ENCODE data around the gene C21orf58.

Gene C21orf58

DNA sequence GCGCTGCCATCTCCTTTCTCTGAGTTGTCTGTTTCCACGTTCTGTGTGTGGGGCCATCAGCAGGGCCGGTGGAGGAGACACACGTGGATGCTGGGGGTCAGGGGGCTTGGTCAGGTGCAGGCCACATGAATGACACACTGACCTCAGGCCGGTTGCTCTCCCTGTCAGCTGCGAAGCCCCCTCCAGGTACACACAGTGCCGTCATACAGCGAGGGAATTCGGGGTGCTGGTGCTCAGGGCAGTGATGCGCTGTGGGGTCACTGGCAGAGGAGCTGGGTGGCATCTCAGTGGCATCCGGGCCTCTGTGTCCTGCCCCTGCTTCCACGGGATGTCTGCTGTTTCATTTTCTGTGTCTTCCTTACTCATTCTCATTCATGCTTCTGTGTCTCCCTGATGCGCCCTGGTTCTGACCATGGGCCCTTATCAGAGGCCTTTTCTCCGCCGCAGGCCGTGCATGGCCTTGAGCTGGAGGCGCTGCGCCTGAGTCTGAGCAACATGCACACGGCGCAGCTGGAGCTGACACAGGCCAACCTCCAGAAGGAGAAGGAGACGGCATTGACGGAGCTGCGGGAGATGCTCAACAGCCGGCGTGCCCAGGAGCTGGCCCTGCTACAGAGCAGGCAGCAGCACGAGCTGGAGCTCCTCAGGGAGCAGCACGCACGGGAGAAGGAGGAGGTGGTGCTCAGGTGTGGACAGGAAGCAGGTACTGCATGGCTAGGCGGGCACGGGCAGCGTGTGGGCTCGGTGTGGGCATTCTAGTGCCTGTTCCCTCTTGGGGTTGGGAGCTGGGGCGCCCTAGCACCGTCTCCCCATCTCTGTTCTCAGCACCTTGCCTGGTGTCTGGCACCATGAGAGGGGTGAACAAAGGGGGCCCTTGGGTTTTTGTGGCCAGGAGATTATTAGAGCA lies 22.9 kb upstream of the C21orf58 start:
- Mint-ChIP-seq H3K4me3 (no peak overlapping the region), H3K9me3 (ENCODE audit: low read depth) (no peaks in the 10 kb centered on the region), H3K27me3 (no peaks in the 10 kb centered on the region), H3K36me3 (peaks cover 4% of the 10 kb centered on the region), H3K4me1 (ENCODE audit: low read depth) (no peaks in the 10 kb centered on the region), H3K27ac (no peak overlapping the region)

DNA sequence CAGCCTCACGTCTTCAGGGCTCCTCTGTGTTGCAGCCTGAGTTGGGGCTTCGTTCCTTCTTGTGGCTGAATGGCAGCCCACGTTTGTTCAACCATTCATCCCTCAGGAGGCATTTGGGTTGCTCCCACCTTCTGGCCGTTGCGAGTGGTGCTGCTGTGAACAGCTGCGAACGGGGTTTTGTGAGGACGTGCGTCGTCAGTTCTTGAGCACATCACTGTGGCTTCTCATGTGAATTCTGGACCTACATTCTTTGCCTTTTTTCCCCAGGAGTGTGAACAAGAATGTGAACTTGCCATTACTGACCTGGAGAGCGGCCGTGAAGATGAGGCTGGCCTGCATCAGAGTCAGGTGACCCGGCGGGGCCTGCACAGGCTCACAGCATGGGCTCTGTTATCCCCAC lies 22.2 kb upstream of the C21orf58 start:
- H3K9me3 Mint-ChIP-seq (ENCODE audit: low read depth): no peaks in the 10 kb centered on the region
- H3K27me3 Mint-ChIP-seq: no peaks in the 10 kb centered on the region
- H3K4me3 Mint-ChIP-seq: no peak overlapping the region
- H3K4me1 Mint-ChIP-seq (ENCODE audit: low read depth): no peaks in the 10 kb centered on the region
- no peak overlapping the region for H3K27ac Mint-ChIP-seq
- peaks cover 6% of the 10 kb centered on the region for H3K36me3 Mint-ChIP-seq

DNA sequence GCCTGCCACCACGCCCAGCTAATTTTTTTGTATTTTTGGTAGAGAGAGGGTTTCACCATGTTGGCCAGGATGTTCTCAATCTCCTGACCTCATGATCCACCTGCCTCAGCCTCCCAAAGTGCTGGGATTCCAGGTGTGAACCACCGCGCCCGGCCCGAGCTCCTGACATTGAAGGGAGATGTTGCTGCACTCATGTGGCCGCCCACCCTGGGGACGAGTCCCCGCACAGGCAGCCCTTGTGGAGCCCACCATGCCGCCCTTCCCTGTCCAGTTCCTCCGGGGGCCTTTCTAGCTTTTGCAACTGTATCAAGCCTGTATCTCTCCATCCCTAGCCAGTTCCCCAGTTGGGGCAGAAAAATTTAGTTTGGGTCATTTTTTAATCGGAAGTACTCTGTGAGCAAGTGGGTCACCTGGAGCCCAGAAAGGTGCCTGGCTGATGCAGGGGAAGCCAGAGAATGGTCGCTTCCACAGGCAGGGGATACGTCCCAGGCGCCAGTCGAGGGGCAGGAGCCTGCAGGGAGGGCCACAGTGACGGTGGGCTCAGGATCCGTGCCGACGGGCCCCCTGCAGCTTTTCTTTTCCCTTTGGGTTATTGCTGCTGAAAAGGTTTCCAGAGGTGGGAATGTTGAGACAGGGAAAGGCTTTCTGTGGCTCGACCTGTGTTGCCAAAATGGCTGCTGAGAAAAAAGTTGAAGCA lies 20.7 kb upstream of the C21orf58 start:
- Mint-ChIP-seq H3K27ac (no peak overlapping the region), H3K9me3 (ENCODE audit: low read depth) (no peaks in the 10 kb centered on the region), H3K4me3 (no peak overlapping the region), H3K27me3 (no peaks in the 10 kb centered on the region), H3K36me3 (peaks cover 15% of the 10 kb centered on the region), H3K4me1 (ENCODE audit: low read depth) (peaks cover 3% of the 10 kb centered on the region)

DNA sequence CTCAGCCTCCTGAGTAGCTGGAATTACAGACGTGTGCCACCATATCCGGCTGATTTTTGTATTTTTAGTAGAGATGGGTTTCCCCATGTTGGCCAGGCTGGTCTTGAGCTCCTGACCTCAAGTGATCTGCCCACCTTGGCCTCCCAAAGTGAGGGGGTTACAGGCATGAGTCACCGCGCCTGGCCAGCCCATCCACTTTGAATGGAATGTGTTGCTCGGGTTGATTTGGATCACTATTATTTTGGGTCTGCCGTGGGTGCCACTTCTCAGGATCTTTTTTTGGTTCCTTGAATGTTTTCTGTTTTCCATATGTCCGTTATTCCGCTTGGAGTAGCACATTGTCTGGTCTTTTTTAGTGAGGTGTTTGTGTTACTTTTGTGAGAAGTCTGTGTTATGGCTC lies 17.3 kb upstream of the C21orf58 start:
- peaks cover 3% of the 10 kb centered on the region for H3K4me1 Mint-ChIP-seq (ENCODE audit: low read depth)
- no peaks in the 10 kb centered on the region for H3K27me3 Mint-ChIP-seq
- no peaks in the 10 kb centered on the region for H3K9me3 Mint-ChIP-seq (ENCODE audit: low read depth)
- no peak overlapping the region for H3K27ac Mint-ChIP-seq
- H3K4me3 Mint-ChIP-seq: no peak overlapping the region
- peaks cover 17% of the 10 kb centered on the region for H3K36me3 Mint-ChIP-seq

DNA sequence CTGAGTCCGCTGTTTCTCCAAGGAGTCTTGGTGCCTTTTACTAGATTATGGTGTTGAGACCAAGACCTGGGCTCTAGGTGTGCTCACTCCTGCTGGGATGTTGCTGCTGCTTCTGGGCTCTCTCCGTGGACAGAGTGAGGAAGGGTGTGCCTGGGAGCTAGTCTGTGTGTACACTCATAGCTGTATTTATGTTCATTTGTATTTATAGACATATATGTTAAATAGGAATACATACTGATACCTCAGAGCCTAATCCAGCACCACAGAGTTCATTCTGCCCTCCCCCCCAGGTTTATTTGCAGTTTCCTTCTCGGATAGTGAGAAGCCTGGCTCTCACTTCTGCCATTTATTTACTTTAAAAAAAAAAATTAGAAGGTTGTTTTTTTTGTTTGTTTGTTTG lies 12.9 kb upstream of the C21orf58 start:
- Mint-ChIP-seq H3K4me3 (no peak overlapping the region), H3K27ac (no peak overlapping the region), H3K36me3 (peaks cover 19% of the 10 kb centered on the region), H3K9me3 (ENCODE audit: low read depth) (no peaks in the 10 kb centered on the region), H3K4me1 (ENCODE audit: low read depth) (peaks cover 5% of the 10 kb centered on the region), H3K27me3 (no peaks in the 10 kb centered on the region)

DNA sequence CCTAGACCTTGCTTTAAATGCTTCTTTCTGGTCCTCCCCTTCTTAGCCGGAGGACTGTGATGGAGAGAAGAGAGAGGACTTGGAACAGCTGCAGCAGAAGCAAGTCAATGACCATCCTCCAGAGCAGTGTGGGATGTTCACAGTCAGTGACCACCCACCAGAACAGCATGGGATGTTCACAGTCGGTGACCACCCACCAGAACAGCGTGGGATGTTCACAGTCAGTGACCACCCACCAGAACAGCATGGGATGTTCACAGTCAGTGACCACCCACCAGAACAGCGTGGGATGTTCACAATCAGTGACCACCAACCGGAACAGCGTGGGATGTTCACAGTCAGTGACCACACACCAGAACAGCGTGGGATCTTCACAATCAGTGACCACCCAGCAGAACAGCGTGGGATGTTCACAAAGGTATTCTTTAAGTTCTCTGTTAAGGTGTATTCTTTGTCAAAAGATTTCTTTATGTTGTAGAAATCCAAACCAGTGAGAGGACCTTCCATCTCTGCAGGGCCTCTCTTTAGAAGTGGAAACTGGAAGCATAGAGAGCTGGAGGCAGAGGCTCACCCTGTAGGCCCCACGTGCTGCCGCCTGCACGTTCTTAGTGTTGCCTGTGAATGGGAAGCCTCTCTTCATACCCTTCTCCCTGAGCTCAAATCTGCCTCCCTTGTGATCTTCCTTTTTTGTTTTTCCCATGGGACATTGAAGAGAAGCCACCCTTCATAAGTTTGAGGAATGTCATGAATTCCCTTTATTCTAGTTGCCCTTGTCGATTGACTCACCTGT lies 10.9 kb upstream of the C21orf58 start:
- Mint-ChIP-seq H3K9me3 (ENCODE audit: low read depth) (no peaks in the 10 kb centered on the region), H3K27ac (peak overlapping the region; percentile 38), H3K4me1 (ENCODE audit: low read depth) (peaks cover 1% of the 10 kb centered on the region), H3K4me3 (no peak overlapping the region), H3K27me3 (no peaks in the 10 kb centered on the region), H3K36me3 (peaks cover 9% of the 10 kb centered on the region)

DNA sequence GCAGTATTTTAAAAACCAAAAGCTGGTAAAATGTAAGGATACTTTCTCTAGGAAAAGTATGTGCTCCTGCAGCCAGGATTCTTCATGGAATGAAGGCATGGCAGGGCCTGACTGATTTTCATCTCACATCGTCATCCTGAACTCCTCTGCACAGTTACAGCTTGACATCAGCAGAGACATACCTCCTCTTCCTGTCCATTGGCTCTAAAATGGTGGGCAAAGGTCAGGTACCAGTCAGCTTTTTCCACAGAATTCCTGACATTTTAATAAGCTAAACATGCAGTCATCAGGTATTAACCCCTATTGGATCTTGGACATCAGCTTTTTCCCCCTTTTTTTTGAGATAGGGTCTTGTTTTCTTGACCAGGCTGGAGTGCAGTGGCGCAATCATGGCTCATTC lies 6.1 kb upstream of the C21orf58 start:
- Mint-ChIP-seq H3K27ac (no peak overlapping the region), H3K27me3 (no peaks in the 10 kb centered on the region), H3K9me3 (ENCODE audit: low read depth) (no peaks in the 10 kb centered on the region), H3K4me1 (ENCODE audit: low read depth) (peaks cover 14% of the 10 kb centered on the region), H3K4me3 (no peak overlapping the region), H3K36me3 (peaks cover 5% of the 10 kb centered on the region)

DNA sequence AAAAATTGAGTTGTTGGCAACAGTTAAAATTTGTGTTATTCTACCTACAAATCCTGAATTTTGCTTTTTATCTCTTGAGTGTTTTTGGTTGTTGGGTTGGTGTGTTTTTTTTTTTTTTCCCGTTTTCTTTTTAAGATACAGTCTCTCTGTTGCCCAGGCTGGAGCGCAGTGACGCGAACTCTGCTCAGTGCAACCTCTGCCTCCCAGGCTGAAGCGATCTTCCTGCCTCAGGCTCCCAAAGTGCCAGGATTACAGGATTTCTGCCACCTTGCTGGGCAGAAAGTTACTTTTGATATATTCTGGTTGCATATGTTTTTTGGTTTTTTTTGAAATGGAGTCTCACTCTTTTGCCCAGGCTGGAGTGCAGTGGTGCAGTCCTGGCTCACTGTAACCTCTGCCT lies 4.5 kb upstream of the C21orf58 start:
- Mint-ChIP-seq H3K4me3 (no peak overlapping the region), H3K4me1 (ENCODE audit: low read depth) (peaks cover 16% of the 10 kb centered on the region), H3K36me3 (peaks cover 5% of the 10 kb centered on the region), H3K9me3 (ENCODE audit: low read depth) (no peaks in the 10 kb centered on the region), H3K27ac (no peak overlapping the region), H3K27me3 (no peaks in the 10 kb centered on the region)

DNA sequence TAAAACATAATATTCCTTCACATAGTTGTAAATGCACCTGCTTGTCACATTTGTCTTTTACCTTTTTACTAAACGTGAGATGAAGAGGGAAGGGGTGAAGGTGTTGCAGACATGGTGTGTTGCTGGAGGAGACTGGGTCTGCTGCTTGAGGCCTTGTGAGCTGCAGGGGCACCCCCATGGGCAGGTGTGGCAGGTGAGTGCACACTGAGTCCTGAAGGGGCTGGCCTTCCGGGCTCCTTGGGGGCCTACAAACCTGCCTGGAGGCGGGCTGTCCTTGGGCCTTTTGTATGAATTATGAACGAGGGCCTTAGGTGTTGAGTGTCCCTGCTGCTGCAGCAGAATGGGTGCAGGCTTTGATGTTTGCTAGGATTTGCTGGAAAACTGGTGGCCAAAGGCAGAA lies 4.0 kb upstream of the C21orf58 start:
- peaks cover 5% of the 10 kb centered on the region for H3K36me3 Mint-ChIP-seq
- no peaks in the 10 kb centered on the region for H3K27me3 Mint-ChIP-seq
- H3K27ac Mint-ChIP-seq: no peak overlapping the region
- H3K9me3 Mint-ChIP-seq (ENCODE audit: low read depth): no peaks in the 10 kb centered on the region
- peaks cover 20% of the 10 kb centered on the region for H3K4me1 Mint-ChIP-seq (ENCODE audit: low read depth)
- no peak overlapping the region for H3K4me3 Mint-ChIP-seq

DNA sequence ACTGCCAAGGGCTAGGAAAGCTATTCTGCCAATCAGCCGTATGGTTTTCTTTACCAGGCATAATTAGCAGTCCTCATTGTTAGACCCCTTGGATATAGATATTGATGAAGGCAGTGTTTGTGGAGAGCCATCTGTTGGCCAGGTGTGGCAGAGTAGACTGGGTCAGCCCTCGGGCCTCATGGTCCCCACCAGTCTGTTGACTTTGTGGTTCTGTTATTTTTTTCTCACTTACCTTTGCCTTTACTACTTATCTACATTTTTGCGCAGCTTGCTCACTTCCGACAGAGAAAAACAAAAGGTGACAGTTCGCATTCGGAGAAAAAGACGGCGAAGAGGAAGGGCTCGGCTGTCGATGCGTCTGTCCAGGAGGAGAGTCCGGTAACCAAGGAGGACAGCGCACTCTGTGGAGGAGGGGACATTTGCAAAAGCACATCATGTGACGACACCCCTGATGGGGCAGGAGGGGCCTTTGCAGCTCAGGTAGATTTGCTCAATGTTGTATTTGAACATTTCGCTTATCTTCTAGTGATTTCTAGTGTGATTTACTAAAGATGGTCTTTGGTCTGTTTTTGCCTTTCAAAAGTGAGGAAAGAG lies 2.5 kb upstream of the C21orf58 start:
- Mint-ChIP-seq H3K36me3 (peaks cover 5% of the 10 kb centered on the region), H3K27ac (no peak overlapping the region), H3K27me3 (no peaks in the 10 kb centered on the region), H3K4me3 (peak overlapping the region; percentile 5), H3K4me1 (ENCODE audit: low read depth) (peaks cover 31% of the 10 kb centered on the region), H3K9me3 (ENCODE audit: low read depth) (no peaks in the 10 kb centered on the region)

DNA sequence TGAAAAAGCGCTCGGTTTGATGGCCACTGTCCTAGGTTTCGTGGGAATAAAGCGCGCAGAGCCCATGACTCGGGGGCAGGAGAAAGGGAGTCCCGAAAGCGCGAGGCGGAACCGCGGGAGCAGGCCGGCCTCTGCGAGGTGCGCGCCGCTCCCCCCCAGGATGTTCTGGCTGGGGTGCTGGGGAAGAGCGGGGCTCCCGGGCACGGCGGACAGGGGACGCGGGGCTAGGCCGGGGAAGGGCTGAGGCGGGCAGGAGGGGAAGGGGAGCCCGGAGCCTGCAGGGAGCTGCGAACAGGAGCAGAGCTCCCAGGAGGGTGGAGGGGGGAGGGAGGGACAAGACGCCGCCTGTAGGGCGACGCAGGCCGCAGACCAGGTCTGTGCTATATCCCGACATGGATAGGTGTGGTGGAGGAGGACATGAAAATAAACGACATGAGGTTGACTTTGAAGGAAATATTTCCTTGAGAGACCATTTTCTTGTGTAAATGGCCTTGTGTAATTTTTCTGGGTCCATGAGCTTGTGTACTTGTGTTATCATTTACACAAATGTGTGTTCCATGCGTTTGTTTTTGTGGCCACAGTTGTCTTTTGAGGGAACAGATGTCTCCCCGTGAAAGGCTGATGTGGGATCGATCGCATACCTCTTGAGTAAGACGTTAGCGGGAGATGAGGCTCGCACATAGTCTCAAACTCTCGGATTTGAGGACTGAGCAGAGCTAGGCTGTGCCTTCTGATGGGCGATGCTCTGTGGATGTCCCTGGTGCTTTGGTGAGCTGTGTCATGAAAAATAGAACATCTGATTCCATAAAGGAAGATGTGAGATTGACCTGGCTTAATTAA lies 1.6 kb upstream of the C21orf58 start:
- no peaks in the 10 kb centered on the region for H3K9me3 Mint-ChIP-seq (ENCODE audit: low read depth)
- peak overlapping the region; percentile 62 for H3K27ac Mint-ChIP-seq
- peaks cover 5% of the 10 kb centered on the region for H3K36me3 Mint-ChIP-seq
- no peaks in the 10 kb centered on the region for H3K27me3 Mint-ChIP-seq
- H3K4me1 Mint-ChIP-seq (ENCODE audit: low read depth): peaks cover 34% of the 10 kb centered on the region
- H3K4me3 Mint-ChIP-seq: peak overlapping the region; percentile 84

DNA sequence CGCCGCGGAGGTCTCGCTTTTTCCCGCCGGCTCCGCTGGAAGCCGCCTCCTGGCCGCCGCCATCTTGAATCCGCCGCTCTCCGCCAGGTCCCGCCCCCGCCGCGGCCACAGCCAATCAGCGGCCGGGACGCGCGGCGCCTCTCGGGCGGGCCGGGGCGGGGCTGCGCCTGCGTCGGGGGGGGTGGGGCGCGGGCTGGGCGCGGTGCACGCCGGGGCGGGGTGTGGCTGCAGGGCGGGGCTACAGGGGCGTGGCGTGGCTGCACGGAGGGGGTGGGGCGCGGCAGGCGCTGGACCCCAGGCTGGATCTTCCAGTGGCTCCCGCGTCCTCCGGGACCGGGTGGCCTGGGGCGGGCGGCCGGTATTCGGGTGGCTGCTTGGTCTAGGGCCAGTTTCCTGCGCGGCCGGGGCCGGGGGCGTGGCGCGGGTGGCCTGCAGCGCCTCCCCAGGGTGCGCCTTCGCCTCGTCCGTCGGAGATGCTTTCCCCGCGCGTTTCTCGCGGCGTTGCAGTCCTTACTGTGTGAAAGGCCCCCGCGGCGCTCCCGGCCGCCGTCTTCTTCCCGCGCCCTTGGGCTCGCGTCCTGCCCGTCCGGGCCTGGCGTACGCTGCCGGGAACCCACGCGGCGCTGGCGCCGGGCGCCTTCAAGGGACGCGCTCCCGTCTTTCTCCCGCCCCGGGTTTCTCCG lies 861 bp upstream of the C21orf58 start:
- H3K36me3 Mint-ChIP-seq: peaks cover 5% of the 10 kb centered on the region
- no peak overlapping the region for H3K27ac Mint-ChIP-seq
- peak overlapping the region; percentile 94 for H3K4me3 Mint-ChIP-seq
- H3K4me1 Mint-ChIP-seq (ENCODE audit: low read depth): peaks cover 34% of the 10 kb centered on the region
- H3K9me3 Mint-ChIP-seq (ENCODE audit: low read depth): no peaks in the 10 kb centered on the region
- no peaks in the 10 kb centered on the region for H3K27me3 Mint-ChIP-seq

DNA sequence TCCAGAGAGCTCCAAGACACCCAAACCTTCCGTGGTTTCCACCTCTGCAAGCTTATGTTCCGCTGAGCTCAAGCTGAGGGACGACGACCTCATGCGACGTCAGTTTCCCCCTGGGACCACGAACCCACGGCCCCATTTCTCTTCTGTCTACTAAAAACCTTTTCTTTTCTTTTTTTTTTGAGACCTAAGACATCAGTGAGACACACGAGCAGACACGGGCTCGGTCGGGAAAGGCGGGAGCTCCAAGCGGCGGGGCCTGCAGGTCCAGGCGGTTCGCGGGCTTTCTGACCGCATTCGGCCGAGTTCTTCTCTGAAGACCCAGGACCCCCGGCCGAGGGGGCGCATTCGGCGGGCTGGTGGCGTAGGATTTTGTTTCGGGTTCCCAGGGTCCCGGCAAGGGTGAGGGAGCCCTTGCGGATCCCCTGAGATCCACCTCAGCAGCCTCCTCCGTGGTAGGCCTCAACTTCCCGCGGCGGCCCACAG lies 402 bp downstream of the C21orf58 start:
- H3K27me3 Mint-ChIP-seq: no peaks in the 10 kb centered on the region
- peak overlapping the region; percentile 89 for H3K27ac Mint-ChIP-seq
- peak overlapping the region; percentile 94 for H3K4me3 Mint-ChIP-seq
- no peaks in the 10 kb centered on the region for H3K9me3 Mint-ChIP-seq (ENCODE audit: low read depth)
- H3K36me3 Mint-ChIP-seq: peaks cover 5% of the 10 kb centered on the region
- peaks cover 34% of the 10 kb centered on the region for H3K4me1 Mint-ChIP-seq (ENCODE audit: low read depth)

Measured in activated naive CD8-positive, alpha-beta T cell (primary cell).